ENCODE results near the gene HDGF.

Gene HDGF

DNA sequence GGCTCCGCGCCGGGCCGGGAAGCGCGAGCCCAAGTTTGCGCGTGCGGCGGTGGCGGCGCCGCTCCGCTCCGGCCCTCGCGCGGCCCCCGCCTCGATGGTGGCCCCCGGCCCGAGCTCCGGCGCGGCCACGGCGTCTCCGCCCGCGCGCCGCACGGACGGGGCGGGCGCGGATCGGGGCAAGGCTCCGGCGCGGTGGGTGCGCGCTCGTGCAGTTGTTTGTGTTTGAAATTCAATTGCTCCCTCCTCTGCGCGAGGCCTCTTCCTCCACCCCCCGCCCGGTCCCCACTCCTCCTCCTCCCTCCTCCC, at the start of gene HDGF:
Gene HDGF (minus strand): TSS at position 225 of the 306 bp plus-strand sequence. CDS start 246 bp downstream, outside the sequence.
- DNase-seq, result no peak

DNA sequence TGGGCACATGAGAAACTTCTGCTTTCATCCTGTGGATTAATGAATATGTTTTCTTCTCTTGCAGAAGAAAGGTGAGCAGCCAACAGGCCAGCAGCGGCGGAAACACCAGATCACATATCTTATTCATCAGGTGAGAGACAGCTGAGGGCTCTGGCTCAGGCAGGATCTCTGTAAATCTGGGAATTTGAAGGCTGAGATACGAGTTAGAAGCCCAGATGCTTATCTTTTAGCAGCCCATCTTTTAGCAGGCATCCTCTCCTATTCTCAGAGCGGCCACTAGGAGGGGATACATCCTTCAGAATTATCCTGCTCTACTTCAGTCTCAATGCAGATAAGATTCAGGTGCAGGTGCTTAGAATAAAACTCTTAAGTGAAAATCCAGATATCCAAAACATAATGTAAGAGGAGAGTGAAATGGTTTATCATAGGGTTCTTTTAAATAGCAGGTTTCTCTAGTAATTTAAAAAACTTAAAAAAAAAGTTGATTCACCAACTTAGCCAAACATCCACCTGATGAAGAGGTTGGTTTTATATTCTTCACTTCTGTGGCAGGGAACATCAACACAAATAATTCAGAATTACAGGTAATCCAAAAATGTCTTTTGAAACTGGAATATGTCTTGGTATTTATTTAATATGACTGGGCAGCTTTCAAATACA, 45.9 kb upstream of the HDGF start:
- DNase-seq, result peak; percentile 68

DNA sequence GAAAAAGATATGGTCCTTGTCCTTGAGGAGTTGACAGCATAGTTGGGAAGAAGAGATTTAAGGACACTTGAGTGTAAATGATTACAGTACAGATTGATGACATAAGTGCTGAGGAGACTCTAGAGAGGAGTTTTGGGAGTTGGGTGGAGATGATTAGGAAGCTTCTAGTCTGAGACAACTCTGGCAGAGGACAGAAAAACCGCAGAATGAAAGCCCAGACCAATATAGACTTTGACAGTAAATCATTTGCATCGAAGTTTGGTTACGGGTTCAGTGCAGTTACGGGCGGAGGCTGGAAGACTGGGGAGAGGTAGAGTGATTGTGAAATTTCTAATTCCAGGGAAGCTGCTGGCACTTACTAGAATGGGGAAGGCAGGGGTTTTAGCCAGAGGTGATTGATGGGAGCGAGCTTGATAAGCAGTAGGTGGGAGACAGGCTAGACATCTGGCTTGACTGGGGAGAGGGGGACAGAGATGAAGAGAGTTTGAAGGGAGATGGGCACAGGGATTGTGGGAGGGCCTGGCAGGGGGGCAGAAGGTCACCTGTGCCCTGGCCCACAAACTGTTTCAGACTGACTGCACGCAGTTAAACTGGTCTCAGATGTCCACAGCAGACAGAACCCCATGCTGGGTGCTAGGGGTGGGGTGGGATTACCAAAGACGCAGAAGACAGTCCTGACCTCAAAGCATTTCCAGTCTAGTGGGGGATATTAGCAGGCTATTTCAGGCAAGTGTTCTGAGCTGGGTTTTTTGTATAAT, 45.0 kb upstream of the HDGF start:
- DNase-seq, result no peak

DNA sequence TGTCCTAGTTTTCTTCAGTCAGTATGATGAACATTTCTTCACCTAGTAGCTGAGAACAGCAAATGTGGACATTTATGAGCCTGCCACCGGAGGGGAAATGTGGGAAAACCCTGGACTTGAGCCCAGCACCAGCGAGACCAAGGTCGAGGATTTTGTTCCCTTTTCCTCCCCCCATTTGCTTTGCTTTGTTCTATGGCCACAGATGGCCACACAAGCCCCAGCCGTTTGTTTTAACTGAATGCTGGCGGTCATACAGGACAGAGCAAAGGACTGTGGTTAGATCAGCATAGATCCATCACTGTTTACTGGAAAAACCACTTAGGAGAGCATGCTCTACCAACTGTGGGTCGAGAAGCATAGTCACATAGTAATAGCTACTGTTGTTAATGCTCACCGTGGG, 44.3 kb upstream of the HDGF start:
- no peak for DNase-seq

DNA sequence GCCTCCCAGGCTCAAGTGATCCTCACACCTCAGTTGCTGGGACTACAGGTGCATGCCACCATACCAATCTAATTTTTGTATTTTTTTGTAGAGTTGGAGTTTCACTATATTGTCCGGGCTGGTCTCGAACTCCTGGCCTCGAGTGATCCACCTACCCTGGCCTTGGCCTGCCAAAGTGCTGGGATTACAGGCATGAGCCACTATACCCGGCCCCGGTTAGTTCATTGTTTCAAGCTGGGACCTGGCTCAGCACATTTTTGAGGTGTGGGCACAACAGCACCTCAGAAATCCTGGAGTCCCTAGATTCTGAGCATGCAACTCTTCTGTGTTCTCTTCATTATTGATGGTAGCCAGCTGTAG, 43.9 kb upstream of the HDGF start:
- no peak for DNase-seq

- peak; percentile 78 for DNase-seq
These were observed 43.3 kb upstream of the HDGF start for GRCh38 chr1:156794506-156795373.

GRCh38 chr1:156789621-156790318, 38.3 kb upstream of the HDGF start:
- no peak for DNase-seq

DNA sequence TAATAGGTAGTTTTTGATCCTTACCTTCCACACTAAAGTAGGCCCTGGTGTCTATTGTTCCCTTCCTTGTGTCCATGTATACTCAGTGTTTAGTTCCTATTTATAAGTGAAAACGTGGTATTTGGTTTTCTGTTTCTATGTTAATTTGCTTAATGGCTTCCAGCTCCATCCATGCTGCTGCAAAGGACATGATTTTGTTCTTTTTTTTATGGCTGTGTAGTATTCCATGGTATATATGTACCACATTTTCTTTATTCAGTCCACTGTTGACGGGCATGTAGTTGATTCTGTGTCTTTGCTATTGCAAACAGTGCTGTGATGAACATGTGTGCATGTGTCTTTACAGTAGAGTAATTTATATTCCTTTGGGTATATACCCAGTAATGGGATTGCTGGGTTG, 36.7 kb upstream of the HDGF start:
- no peak for DNase-seq

DNA sequence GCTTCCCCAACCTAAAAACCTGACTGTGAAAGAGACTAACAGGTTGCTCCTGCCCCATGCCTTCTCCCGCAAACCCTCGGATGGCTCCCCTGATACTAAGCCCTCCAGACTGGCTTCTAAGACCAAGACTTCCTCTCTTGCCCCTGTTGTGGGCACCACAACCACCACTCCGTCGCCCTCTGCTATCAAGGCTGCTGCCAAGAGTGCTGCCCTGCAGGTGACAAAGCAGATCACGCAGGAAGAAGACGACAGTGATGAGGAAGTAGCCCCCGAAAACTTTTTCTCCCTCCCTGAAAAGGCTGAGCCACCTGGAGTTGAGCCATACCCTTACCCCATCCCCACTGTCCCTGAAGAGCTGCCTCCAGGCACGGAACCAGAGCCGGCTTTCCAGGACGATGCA, 35.2 kb upstream of the HDGF start:
- no peak for DNase-seq

- no peak for DNase-seq
These were observed 34.0 kb upstream of the HDGF start for GRCh38 chr1:156785458-156785857.

GRCh38 chr1:156781585-156782186, 30.2 kb upstream of the HDGF start:
- DNase-seq, result peak; percentile 63

- no peak for DNase-seq
These were observed 26.1 kb upstream of the HDGF start for GRCh38 chr1:156777573-156777972.

DNA sequence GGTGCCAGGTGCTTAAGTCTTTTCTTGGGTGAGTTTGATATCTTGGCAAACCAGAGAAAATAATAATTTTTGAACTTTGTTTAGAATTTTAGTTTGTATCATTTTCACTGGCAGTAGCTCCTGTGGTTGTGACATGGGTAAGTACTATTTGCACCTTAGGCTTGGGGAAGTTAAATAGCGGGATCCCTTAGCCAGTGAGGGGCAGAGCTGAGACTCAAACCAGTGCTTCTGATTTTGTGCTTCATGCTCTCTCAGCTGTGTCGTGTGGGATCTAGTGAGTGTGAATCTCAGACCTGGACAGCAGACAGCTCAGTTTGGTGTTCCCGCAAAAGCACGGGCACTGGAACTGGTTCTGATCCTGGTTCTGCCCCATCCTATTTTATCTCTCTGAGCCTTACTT, 25.5 kb upstream of the HDGF start:
- DNase-seq, result no peak

DNA sequence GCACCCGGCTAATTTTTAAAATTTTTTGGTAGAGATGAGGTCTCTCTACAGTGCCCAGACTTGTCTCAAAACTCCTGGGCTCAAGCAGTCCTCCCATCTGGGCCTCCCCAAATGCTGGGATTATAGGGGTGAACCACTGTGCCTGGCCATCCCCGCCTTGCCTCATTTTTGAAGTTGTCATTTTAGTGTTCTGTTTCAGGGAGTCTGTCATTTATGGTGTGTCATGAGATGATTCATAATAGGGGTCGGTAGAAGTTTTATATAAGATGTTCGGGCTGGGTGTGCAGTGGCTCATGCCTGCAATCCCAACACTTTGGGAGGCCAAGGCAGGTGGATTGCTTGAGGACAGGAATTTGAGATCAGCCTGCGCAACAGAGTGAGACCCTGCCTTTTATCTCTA, 24.3 kb upstream of the HDGF start:
- no peak for DNase-seq

DNA sequence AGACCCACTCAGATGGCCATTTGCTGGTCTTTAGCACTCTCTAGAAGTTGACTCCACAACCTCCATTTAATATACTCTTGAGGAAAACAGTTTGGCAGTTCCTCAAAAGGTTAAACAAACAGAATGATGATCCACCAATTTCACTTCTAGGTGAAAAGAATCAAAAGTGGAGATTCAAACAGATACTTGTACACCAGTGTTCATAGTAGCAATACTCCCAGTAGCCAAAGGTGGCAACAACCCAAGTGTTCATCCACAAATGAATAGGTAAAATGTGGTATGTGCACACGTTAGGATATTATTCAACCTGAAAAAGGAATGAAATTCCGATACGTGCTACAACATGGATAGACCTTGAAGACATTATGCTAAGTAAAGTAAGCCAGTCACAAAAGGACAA, 22.1 kb upstream of the HDGF start:
- DNase-seq, result no peak

GRCh38 chr1:156772728-156773497, 21.4 kb upstream of the HDGF start:
- no peak for DNase-seq

GRCh38 chr1:156772222-156772621, 20.7 kb upstream of the HDGF start:
- DNase-seq, result no peak

GRCh38 chr1:156768610-156769295, 17.3 kb upstream of the HDGF start:
- DNase-seq, result no peak

DNA sequence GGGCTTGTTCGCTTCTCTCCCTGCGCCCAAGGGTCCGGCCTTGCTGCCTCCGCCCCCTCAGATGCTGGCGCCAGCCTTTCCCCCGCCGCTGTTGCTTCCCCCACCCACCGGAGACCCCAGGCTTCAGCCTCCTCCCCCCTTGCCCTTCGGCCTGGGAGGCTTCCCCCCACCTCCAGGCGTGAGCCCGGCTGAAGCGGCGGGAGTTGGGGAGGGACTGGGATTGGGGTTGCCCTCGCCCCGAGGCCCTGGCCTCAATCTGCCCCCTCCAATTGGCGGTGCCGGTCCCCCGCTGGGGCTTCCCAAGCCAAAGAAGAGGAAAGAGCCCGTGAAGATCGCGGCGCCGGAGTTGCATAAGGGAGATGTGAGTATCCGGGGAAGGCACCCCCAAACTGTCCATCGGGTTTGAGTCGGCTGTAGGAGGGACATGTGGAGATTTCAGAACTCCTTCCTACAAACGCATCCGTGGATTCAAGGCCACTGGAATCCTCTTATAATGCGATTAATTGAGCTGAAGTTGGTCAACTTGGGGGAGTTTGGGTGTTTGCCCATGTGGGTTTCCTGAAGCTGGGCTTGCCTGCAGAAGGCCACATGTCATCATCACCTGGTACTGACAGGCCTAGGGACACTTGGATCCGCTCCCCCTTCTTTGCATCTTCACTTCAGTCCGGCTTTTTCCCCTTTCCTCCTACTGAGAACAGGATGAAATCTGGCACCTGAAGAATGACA, 16.6 kb upstream of the HDGF start:
- peak; percentile 35 for DNase-seq

- peak; percentile 100 for DNase-seq
These were observed 15.8 kb upstream of the HDGF start, which contains the start of gene PRCC for GRCh38 chr1:156767101-156767878. Gene PRCC (plus strand): TSS chr1:156767535. CDS start chr1:156767772, 237 bp downstream.
